ENCODE measurements around the gene SLC25A46. TPM values are rescaled to one million over a fixed set of nuclear protein-coding genes. Genes with fewer than 3 reads are reported as not detected.

SLC25A46 gene
- total and polyA plus RNA-seq, 9 donors: 11.9 to 38.7 (median 26.1) TPM

GRCh38 chr5:110703481-110703880, 35.3 kb upstream of the SLC25A46 start:
- Histone ChIP-seq H3K27ac (no peak overlapping the region), H3K27me3 (no peaks in the 10 kb centered on the region), H3K9me3 (no peaks in the 10 kb centered on the region), H3K36me3 (no peaks in the 10 kb centered on the region), H3K4me1 (ENCODE audit: insufficient read depth) (no peaks in the 10 kb centered on the region), H3K4me3 (no peak overlapping the region)
- TF ChIP-seq EP300 (IDR thresholded peaks at IDR 0.05): no peak
- TF ChIP-seq POLR2A (IDR thresholded peaks at IDR 0.05): no peak
- TF ChIP-seq CTCF (IDR thresholded peaks at IDR 0.05): no peak
- no peak for DNase-seq
- WGBS, 3 donors: 4 to 13% (median 8%) methylated on average over 2 of the region's 2 CpGs
- intact Hi-C loops (cut with DNase I): no loop called here

- intact Hi-C loops (cut with DNase I): no loop called here
- no peaks in the 10 kb centered on the region for H3K36me3 ChIP-seq
- no peak for DNase-seq
- no peaks in the 10 kb centered on the region for H3K4me1 ChIP-seq (ENCODE audit: insufficient read depth)
- no peaks in the 10 kb centered on the region for H3K27me3 ChIP-seq
- no peak for TF ChIP-seq EP300 (IDR thresholded peaks at IDR 0.05)
- TF ChIP-seq CTCF (IDR thresholded peaks at IDR 0.05): no peak
- TF ChIP-seq POLR2A (IDR thresholded peaks at IDR 0.05): no peak
- H3K4me3 ChIP-seq: no peak overlapping the region
- H3K9me3 ChIP-seq: no peaks in the 10 kb centered on the region
- no peak overlapping the region for H3K27ac ChIP-seq
Measured at GRCh38 chr5:110705349-110705748, 33.5 kb upstream of the SLC25A46 start.

GRCh38 chr5:110707260-110707844, 31.5 kb upstream of the SLC25A46 start:
- DNase-seq: no peak
- 59 to 69% (median 66%) methylated on average over 3 of the region's 3 CpGs for WGBS, 3 donors

GRCh38 chr5:110716247-110717245, 22.3 kb upstream of the SLC25A46 start:
- Histone ChIP-seq H3K4me3 (no peak overlapping the region), H3K9me3 (no peaks in the 10 kb centered on the region), H3K4me1 (ENCODE audit: insufficient read depth) (no peaks in the 10 kb centered on the region), H3K36me3 (no peaks in the 10 kb centered on the region), H3K27ac (no peak overlapping the region), H3K27me3 (no peaks in the 10 kb centered on the region)
- no peak for DNase-seq
- 66 to 85% (median 84%) methylated on average over 5 of the region's 5 CpGs for WGBS, 3 donors
- intact Hi-C loops (cut with DNase I): no loop called here
- no peak for TF ChIP-seq CTCF (IDR thresholded peaks at IDR 0.05)
- no peak for TF ChIP-seq POLR2A (IDR thresholded peaks at IDR 0.05)
- TF ChIP-seq EP300 (IDR thresholded peaks at IDR 0.05): no peak

More at GRCh38 chr5:110707260-110707844, 31.5 kb upstream of the SLC25A46 start:
- Histone ChIP-seq H3K4me1 (ENCODE audit: insufficient read depth) (no peaks in the 10 kb centered on the region), H3K27me3 (no peaks in the 10 kb centered on the region), H3K4me3 (no peak overlapping the region), H3K27ac (no peak overlapping the region), H3K36me3 (no peaks in the 10 kb centered on the region), H3K9me3 (no peaks in the 10 kb centered on the region)
- TF ChIP-seq POLR2A (IDR thresholded peaks at IDR 0.05) (no peak), EP300 (IDR thresholded peaks at IDR 0.05) (no peak), CTCF (IDR thresholded peaks at IDR 0.05) (no peak)
- intact Hi-C loops (cut with DNase I): no loop called here

Data from ovary (tissue), 9 donors.